ENCODE data around the gene COX10.

GRCh38 chr17:14121952-14122351 lies 52.6 kb downstream of the COX10 start:
- TF ChIP-seq CSDC2 (CRISPR knock-in tag; IDR thresholded peaks at IDR 0.05) (no peak), BACH2 (CRISPR knock-in tag; IDR thresholded peaks at IDR 0.05; ENCODE audit: borderline replicate concordance) (no peak), ZFP3 (CRISPR knock-in tag; IDR thresholded peaks at IDR 0.05) (no peak), TOX (CRISPR knock-in tag; IDR thresholded peaks at IDR 0.05; ENCODE audit: borderline replicate concordance) (no peak), CSRNP3 (CRISPR knock-in tag; IDR thresholded peaks at IDR 0.05) (no peak), ZNF565 (CRISPR knock-in tag; conservative IDR thresholded peaks at IDR 0.05; ENCODE audit: low read depth) (no peak), PATZ1 (CRISPR knock-in tag; IDR thresholded peaks at IDR 0.05; ENCODE audit: borderline replicate concordance) (no peak)
